ENCODE data around the gene SNX13.

- TF ChIP-seq CTCF (IDR thresholded peaks at IDR 0.05; ENCODE audit: insufficient read depth, low read length) = no peak
- no peak for TF ChIP-seq GABPA (IDR thresholded peaks at IDR 0.05; ENCODE audit: low read depth)
- TF ChIP-seq POLR2AphosphoS5 (IDR thresholded peaks at IDR 0.05; ENCODE audit: low read depth) = no peak
- TF ChIP-seq REST (IDR thresholded peaks at IDR 0.05; ENCODE audit: insufficient replicate concordance, low read depth) = no peak
Observed at GRCh38 chr7:17963281-17963680, 23.0 kb upstream of the SNX13 start.

All from HL-60 (cell line).